ENCODE data around the gene ANXA6. TPM values are rescaled to one million over a fixed set of nuclear protein-coding genes. Genes with fewer than 3 reads are reported as not detected.

ANXA6 gene
- total RNA-seq, 1 experiment from 2014 or later, result 98.7 TPM

GRCh38 chr5:151182976-151183375 is 25.4 kb upstream of the ANXA6 start:
- H3T11ph ChIP-seq (ENCODE audit: low read length), result no peak overlapping the region
- H4K20me1 ChIP-seq (ENCODE audit: control insufficient read depth, insufficient read depth, insufficient read length), result no peaks in the 10 kb centered on the region
- H2BK5ac ChIP-seq (ENCODE audit: insufficient read length, low read length), result no peak overlapping the region
- no peak overlapping the region for H2BK15ac ChIP-seq (ENCODE audit: low read depth, low read length)
- no peak overlapping the region for H4K5ac ChIP-seq (ENCODE audit: insufficient read length, low read depth, low read length)
- no peak for TF ChIP-seq CTCF (conservative IDR thresholded peaks at IDR 0.05)
- no peak overlapping the region for H3K4ac ChIP-seq (ENCODE audit: low read depth, low read length)
- H3K14ac ChIP-seq (ENCODE audit: insufficient read depth, low read length), result no peak overlapping the region
- no peaks in the 10 kb centered on the region for H3K79me1 ChIP-seq (ENCODE audit: insufficient read depth, low read depth, low read length, poor library complexity, severe bottlenecking)
- H2BK12ac ChIP-seq (ENCODE audit: insufficient read length, low read depth, low read length), result no peak overlapping the region
- H4K91ac ChIP-seq (ENCODE audit: insufficient read length, low read depth, low read length), result no peak overlapping the region
- Mint-ChIP-seq H3K27ac (no peak overlapping the region; a peak in 1 of 7 replicates), H3K27me3 (ENCODE audit: low read depth) (peaks cover 3% of the 10 kb centered on the region; the same call in 1 of the 2 replicates), H3K9me3 (no peaks in the 10 kb centered on the region), H3K4me1 (peaks cover 11 to 17% of the 10 kb centered on the region in 2 experiments), H3K4me3 (no peak overlapping the region), H3K36me3 (ENCODE audit: insufficient read depth in 1 of 3, low read depth in 3 of 3) (no peaks in the 10 kb centered on the region)
- no peak overlapping the region for H4K8ac ChIP-seq (replicated peaks; ENCODE audit: insufficient read length, low read depth, low read length)
- H2BK120ac ChIP-seq (ENCODE audit: low read depth, low read length, poor library complexity, severe bottlenecking), result no peak overlapping the region
- H3K9ac ChIP-seq (ENCODE audit: extremely low read depth, insufficient read length, low read length), result no peak overlapping the region
- H3K56ac ChIP-seq (ENCODE audit: insufficient read length, low read depth, low read length), result no peak overlapping the region
- no peak overlapping the region for H2AK5ac ChIP-seq (ENCODE audit: insufficient read length, low read length)
- H3K23me2 ChIP-seq (ENCODE audit: insufficient read length, low read depth, low read length, poor library complexity, severe bottlenecking), result no peaks in the 10 kb centered on the region
- no peaks in the 10 kb centered on the region for H3K9me3 ChIP-seq (ENCODE audit: control insufficient read depth, low read depth, low read length)
- no peak overlapping the region for H2BK20ac ChIP-seq (ENCODE audit: low read depth, low read length, poor library complexity, severe bottlenecking)
- no peak for DNase-seq
- no peak overlapping the region for H3K4me2 ChIP-seq (ENCODE audit: insufficient read depth, insufficient read length, low read length)
- no peaks in the 10 kb centered on the region for H3K27me3 ChIP-seq (ENCODE audit: insufficient read depth, low read length)
- no CpG with 5 or more reads among the region's 8 CpGs for WGBS (ENCODE audit: extremely low coverage, insufficient read length, low lambda C conversion rate)
- H3K18ac ChIP-seq (ENCODE audit: insufficient read length, low read depth, low read length), result no peak overlapping the region
- no peak overlapping the region for H3K27ac ChIP-seq (ENCODE audit: insufficient read length, low read depth, low read length)
- H3K4me1 ChIP-seq (ENCODE audit: insufficient read depth, low read length), result peaks cover 3% of the 10 kb centered on the region; the same call in 1 of the 2 replicates
- no peak overlapping the region for H2AFZ ChIP-seq (ENCODE audit: low read length)
- no peaks in the 10 kb centered on the region for H3K79me2 ChIP-seq (ENCODE audit: insufficient read depth, low read length)
- no peak overlapping the region for H3K23ac ChIP-seq (ENCODE audit: insufficient read length, low read depth, low read length)
